ENCODE measurements around the gene ZNF778. TPM values are rescaled to one million over a fixed set of nuclear protein-coding genes. Genes with fewer than 3 reads are reported as not detected.

The ZNF778 gene
- total and polyA plus RNA-seq, 10 of the 15 experiments (the other 5 are each of a cell fraction or from before 2014, with no cell fraction given): 0.20 to 9.7 (median 4.1) TPM

DNA sequence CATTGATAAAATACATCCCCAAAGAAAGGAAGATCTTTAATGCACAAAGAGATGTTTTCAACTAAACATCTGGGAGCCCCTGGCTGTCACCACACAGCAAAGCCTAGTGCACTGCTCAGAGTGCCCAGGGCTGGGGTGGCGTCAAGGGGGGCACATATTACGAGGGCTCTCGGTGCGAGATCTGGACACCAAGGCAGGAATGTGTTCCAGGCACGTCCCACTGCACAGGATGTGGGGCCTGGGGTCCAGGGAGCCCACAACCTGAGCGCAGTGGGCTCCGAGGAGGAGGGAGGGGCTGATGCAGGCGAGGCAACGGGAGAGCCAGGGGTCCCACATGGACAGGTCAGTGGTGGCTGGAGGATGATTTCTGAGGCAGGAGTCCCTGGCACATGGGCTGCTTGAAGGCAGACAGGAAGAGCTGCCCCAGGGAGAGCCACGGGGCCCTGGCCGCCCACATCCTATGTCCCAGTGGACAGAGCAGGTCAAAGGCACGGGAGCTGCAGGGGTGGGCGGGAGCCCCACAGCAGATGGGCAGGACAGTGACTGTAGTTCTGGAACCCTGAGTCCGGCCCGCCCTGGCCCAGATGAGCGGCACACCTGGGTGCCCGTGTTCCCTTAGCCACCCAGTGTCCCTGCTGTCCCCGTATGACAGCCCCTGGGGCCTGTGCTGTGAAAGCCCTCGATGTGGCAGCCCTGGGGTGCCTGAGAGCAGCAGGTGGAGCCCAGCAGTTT, 56.4 kb downstream of the ZNF778 start:
- Histone ChIP-seq H3K4me2 (ENCODE audit: control insufficient read depth, insufficient read depth) (no peak overlapping the region), H3K9ac (ENCODE audit: control insufficient read depth, insufficient read depth, low read length) (no peak overlapping the region), H3K4me1 (ENCODE audit: control insufficient read depth, insufficient read depth, low read length) (no peaks in the 10 kb centered on the region), H3K27me3 (replicated peaks in 1 of 2; ENCODE audit: control insufficient read depth in 2 of 2, insufficient read depth in 2 of 2, low read length in 1 of 2) (no peaks in the 10 kb centered on the region), H2AFZ (ENCODE audit: control insufficient read depth, low read depth, low read length) (no peak overlapping the region), H3K4me3 (no peak overlapping the region), H3K27ac (ENCODE audit: control insufficient read depth, insufficient read depth) (no peak overlapping the region), H3K36me3 (ENCODE audit: control insufficient read depth in 2 of 2, insufficient read depth in 2 of 2, low read length in 1 of 2) (peaks cover 23 to 39% of the 10 kb centered on the region in 2 experiments), H3K79me2 (ENCODE audit: control insufficient read depth, insufficient read depth, low read length) (no peaks in the 10 kb centered on the region), H4K20me1 (ENCODE audit: control insufficient read depth, insufficient read depth) (no peaks in the 10 kb centered on the region), H3K9me3 (replicated peaks; ENCODE audit: control insufficient read depth, insufficient read depth, low read length) (no peaks in the 10 kb centered on the region)
- POLR2A ChIA-PET: no interaction called here
- DNase-seq (ENCODE audit: low read depth, low spot score): no peak
- no TSS peak for BruUV-seq (replicated peaks)
- no peak for FAIRE-seq
- 93% methylated on average over 17 of the region's 19 CpGs for WGBS (ENCODE audit: insufficient coverage, insufficient replicate concordance, low lambda C conversion rate, missing lambda C conversion rate)
- intact Hi-C loops (cut with micrococcal nuclease; ENCODE audit: unreplicated experiment): no loop called here
- CTCF ChIA-PET: no interaction called here
- SMC1A ChIA-PET (ENCODE audit: uncharacterized antibody, unreplicated experiment): no interaction called here
- no peak for ATAC-seq
- in situ Hi-C loops (cut with MboI): no loop called here
- RAD21 ChIA-PET (ENCODE audit: unreplicated experiment): no interaction called here
- TF ChIP-seq CHD1 (IDR thresholded peaks at IDR 0.05; ENCODE audit: low read depth, low read length) (no peak), IKZF2 (IDR thresholded peaks at IDR 0.05) (no peak), EGR1 (IDR thresholded peaks at IDR 0.05; ENCODE audit: borderline replicate concordance in 1 of 2, low read depth in 2 of 2, low read length in 2 of 2) (no peak), POLR2AphosphoS5 (IDR thresholded peaks at IDR 0.05; ENCODE audit: low read length) (peak; percentile 19; the same call in 1 of the 2 replicates), KLF5 (IDR thresholded peaks at IDR 0.05; ENCODE audit: partially characterized antibody) (no peak), POLR2A (IDR thresholded peaks at IDR 0.05; ENCODE audit: low read depth, low read length) (0 out of 2 replicates have a peak, but pooled peaks have one; percentile 2), SPI1 (IDR thresholded peaks at IDR 0.05; ENCODE audit: borderline replicate concordance, insufficient read depth, low read depth, low read length) (no peak), SIX5 (IDR thresholded peaks at IDR 0.05; ENCODE audit: low read depth, low read length, severe bottlenecking) (no peak)
- TF ChIP-seq, protein P1, sequence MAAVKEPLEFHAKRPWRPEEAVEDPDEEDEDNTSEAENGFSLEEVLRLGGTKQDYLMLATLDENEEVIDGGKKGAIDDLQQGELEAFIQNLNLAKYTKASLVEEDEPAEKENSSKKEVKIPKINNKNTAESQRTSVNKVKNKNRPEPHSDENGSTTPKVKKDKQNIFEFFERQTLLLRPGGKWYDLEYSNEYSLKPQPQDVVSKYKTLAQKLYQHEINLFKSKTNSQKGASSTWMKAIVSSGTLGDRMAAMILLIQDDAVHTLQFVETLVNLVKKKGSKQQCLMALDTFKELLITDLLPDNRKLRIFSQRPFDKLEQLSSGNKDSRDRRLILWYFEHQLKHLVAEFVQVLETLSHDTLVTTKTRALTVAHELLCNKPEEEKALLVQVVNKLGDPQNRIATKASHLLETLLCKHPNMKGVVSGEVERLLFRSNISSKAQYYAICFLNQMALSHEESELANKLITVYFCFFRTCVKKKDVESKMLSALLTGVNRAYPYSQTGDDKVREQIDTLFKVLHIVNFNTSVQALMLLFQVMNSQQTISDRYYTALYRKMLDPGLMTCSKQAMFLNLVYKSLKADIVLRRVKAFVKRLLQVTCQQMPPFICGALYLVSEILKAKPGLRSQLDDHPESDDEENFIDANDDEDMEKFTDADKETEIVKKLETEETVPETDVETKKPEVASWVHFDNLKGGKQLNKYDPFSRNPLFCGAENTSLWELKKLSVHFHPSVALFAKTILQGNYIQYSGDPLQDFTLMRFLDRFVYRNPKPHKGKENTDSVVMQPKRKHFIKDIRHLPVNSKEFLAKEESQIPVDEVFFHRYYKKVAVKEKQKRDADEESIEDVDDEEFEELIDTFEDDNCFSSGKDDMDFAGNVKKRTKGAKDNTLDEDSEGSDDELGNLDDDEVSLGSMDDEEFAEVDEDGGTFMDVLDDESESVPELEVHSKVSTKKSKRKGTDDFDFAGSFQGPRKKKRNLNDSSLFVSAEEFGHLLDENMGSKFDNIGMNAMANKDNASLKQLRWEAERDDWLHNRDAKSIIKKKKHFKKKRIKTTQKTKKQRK (IDR thresholded peaks at IDR 0.05; ENCODE audit: low read depth, low read length): no peak
- TF ChIP-seq, protein P2, sequence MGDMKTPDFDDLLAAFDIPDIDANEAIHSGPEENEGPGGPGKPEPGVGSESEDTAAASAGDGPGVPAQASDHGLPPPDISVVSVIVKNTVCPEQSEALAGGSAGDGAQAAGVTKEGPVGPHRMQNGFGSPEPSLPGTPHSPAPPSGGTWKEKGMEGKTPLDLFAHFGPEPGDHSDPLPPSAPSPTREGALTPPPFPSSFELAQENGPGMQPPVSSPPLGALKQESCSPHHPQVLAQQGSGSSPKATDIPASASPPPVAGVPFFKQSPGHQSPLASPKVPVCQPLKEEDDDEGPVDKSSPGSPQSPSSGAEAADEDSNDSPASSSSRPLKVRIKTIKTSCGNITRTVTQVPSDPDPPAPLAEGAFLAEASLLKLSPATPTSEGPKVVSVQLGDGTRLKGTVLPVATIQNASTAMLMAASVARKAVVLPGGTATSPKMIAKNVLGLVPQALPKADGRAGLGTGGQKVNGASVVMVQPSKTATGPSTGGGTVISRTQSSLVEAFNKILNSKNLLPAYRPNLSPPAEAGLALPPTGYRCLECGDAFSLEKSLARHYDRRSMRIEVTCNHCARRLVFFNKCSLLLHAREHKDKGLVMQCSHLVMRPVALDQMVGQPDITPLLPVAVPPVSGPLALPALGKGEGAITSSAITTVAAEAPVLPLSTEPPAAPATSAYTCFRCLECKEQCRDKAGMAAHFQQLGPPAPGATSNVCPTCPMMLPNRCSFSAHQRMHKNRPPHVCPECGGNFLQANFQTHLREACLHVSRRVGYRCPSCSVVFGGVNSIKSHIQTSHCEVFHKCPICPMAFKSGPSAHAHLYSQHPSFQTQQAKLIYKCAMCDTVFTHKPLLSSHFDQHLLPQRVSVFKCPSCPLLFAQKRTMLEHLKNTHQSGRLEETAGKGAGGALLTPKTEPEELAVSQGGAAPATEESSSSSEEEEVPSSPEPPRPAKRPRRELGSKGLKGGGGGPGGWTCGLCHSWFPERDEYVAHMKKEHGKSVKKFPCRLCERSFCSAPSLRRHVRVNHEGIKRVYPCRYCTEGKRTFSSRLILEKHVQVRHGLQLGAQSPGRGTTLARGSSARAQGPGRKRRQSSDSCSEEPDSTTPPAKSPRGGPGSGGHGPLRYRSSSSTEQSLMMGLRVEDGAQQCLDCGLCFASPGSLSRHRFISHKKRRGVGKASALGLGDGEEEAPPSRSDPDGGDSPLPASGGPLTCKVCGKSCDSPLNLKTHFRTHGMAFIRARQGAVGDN (IDR thresholded peaks at IDR 0.05): no peak

Measured in GM12878 (cell line).